Sigmoid colon (tissue), 7 donors: Measurements from ENCODE around the gene TIMM10. TPM values are rescaled to one million over a fixed set of nuclear protein-coding genes. Genes with fewer than 3 reads are reported as not detected.

Experiments
- DNase-seq: peaks from one replicate; pipeline ENCODE4 v3.0.0-alpha.2; 2019
- H3K27ac ChIP-seq, 4 donors: fragments of 200-600 bp; sonication (generic); one replicate each; pipeline ENCODE4 v1.5.1; 2016 to 2019; ENCODE audit warnings: mild to moderate bottlenecking in 1 of 4
- H3K27me3 ChIP-seq, 3 donors: fragments of 200-600 bp; sonication (generic); one replicate each; pipeline ENCODE4 v1.5.1; 2019; ENCODE audit warnings: mild to moderate bottlenecking in 1 of 3
- H3K36me3 ChIP-seq, 4 donors: fragments of 200-600 bp; sonication (generic); one replicate each; pipeline ENCODE4 v1.5.1; 2016 to 2019
- H3K4me1 ChIP-seq, 4 donors: fragments of 200-600 bp; sonication (generic); one replicate each; pipeline ENCODE4 v1.5.1; 2017 to 2019
- H3K4me3 ChIP-seq, 4 donors: fragments of 200-600 bp; sonication (generic); one replicate each; pipeline ENCODE4 v1.5.1; 2017 to 2019; ENCODE audit warnings: mild to moderate bottlenecking in 2 of 4, moderate library complexity in 1 of 4
- H3K9me3 ChIP-seq, 4 donors: fragments of 200-600 bp in 3 of 4; sonication (generic) in 3 of 4; one replicate each; pipeline versions ENCODE4 v1.5.1 to v1.6.1; 2013 to 2019
- CTCF ChIP-seq, 4 experiments: fragments of 450-650 bp in 3 of 4; fragments of 200-600 bp in 1 of 4; IDR thresholded peaks; one replicate each; pipeline ENCODE4 v1.5.1; 2016 to 2019; ENCODE audit warnings: antibody characterized with exemption in 4 of 4, mild to moderate bottlenecking in 3 of 4, moderate library complexity in 2 of 4
- EP300 ChIP-seq, 4 donors: sonication (generic); formaldehyde crosslinking; IDR thresholded peaks; one replicate each; pipeline ENCODE4 v1.6.1; 2017; ENCODE audit warnings: antibody characterized with exemption in 4 of 4
- POLR2A ChIP-seq, 2 donors: fragments of 450-650 bp; IDR thresholded peaks; one replicate each; pipeline ENCODE4 v1.6.1; 2016; ENCODE audit warnings: antibody characterized with exemption in 2 of 2, mild to moderate bottlenecking in 2 of 2, moderate library complexity in 2 of 2
- POLR2AphosphoS5 ChIP-seq, 4 donors: sonication (generic); formaldehyde crosslinking; IDR thresholded peaks; one replicate each; pipeline ENCODE4 v1.6.1; 2017; ENCODE audit warnings: antibody characterized with exemption in 4 of 4
- WGBS, 2 donors: extraction: QIAGEN DNeasy Blood & Tissue Kit; methylation state at CpG; one replicate each; pipeline ENCODE4 v1.1.7; 2013; 5-methylcytosine and 5-hydroxymethylcytosine counted together
- intact Hi-C: fragments of 100-400 bp; cut with DNase I; formaldehyde crosslinking; loops from one replicate; pipeline ENCODE4 v1.15.1; 2023
- polyA plus RNA-seq, 3 donors: library from polyadenylated mRNA; stranded (reverse); fragments of 200-250 nt; gene quantifications; one replicate each; pipeline ENCODE4 v1.2.3, GENCODE V29; 2013
- total RNA-seq, 4 donors: library from RNA; depleted of rRNA; stranded (reverse); fragments of >200 nt; gene quantifications; one replicate each; pipeline ENCODE4 v1.1.0, GENCODE V29; 2016
- donor health status: healthy with polysubstance abuse.
- donor health status: Bipolar disorder and iron deficiency.
- donor health status: healthy.

TIMM10 gene
- total and polyA plus RNA-seq, 7 donors, result 22.4 to 62.9 (median 48.0) TPM

- H3K27ac ChIP-seq, result peak within 1 kb of the TSS; percentile 83 to 86 (median 85)
- peak within 1 kb of the TSS; percentile 66 to 94 (median 76) for H3K4me3 ChIP-seq
- peaks cover 0 to 26% (median 19%) of the 10 kb centered on the region in 4 donors for H3K4me1 ChIP-seq
- TF ChIP-seq POLR2A (IDR thresholded peaks at IDR 0.05), result no peak
- TF ChIP-seq CTCF (IDR thresholded peaks at IDR 0.05), result peak in 2 of 4 experiments; percentile 82 to 92
- TF ChIP-seq POLR2AphosphoS5 (IDR thresholded peaks at IDR 0.05), result peak in 3 of 4 donors; percentile 6 to 42 (median 8)
- no peak for TF ChIP-seq EP300 (IDR thresholded peaks at IDR 0.05)
- H3K36me3 ChIP-seq, result no peaks in the 10 kb centered on the region
- DNase-seq, result peak; percentile 74
- no peaks in the 10 kb centered on the region for H3K9me3 ChIP-seq
- no peaks in the 10 kb centered on the region for H3K27me3 ChIP-seq
- intact Hi-C loops, result loop anchor here (1.0 to 10.0 kb wide), 3 partner anchors 29 to 237 kb away; partner anchors contain the start of gene SERPING1
- WGBS, 2 donors, result 0 to 1% methylated on average over 92 of the region's 92 CpGs
These were observed 37.2 kb upstream of the TIMM10 start, which contains the start of gene UBE2L6 for GRCh38 chr11:57567515-57568329. Gene UBE2L6 (minus strand): TSS chr11:57567672. CDS start chr11:57567611, 61 bp downstream.

- Histone ChIP-seq H3K9me3 (no peaks in the 10 kb centered on the region), H3K27ac (peak overlapping the region; percentile 83 to 86 (median 85)), H3K4me1 (peaks cover 0 to 26% (median 19%) of the 10 kb centered on the region in 4 donors), H3K27me3 (no peaks in the 10 kb centered on the region), H3K4me3 (peak overlapping the region; percentile 66 to 94 (median 76)), H3K36me3 (no peaks in the 10 kb centered on the region)
- DNase-seq, result peak; percentile 68
- TF ChIP-seq CTCF (IDR thresholded peaks at IDR 0.05) (no peak), POLR2A (IDR thresholded peaks at IDR 0.05) (no peak), POLR2AphosphoS5 (IDR thresholded peaks at IDR 0.05) (no peak), EP300 (IDR thresholded peaks at IDR 0.05) (no peak)
- intact Hi-C loops, result loop anchor here (10.0 kb wide), 1 partner anchor 238 kb away; no protein-coding TSS in a partner anchor
- whole genome bisulfite sequencing, 2 donors, result 5 to 16% methylated on average over 15 of the region's 15 CpGs
These were observed 36.5 kb upstream of the TIMM10 start for GRCh38 chr11:57566905-57567514.

- no peak for DNase-seq
- no peaks in the 10 kb centered on the region for H3K36me3 ChIP-seq
- H3K9me3 ChIP-seq, result no peaks in the 10 kb centered on the region
- peak overlapping the region; percentile 66 to 94 (median 76) for H3K4me3 ChIP-seq
- peaks cover 0 to 26% (median 19%) of the 10 kb centered on the region in 4 donors for H3K4me1 ChIP-seq
- peak overlapping the region; percentile 83 to 86 (median 85) for H3K27ac ChIP-seq
- H3K27me3 ChIP-seq, result no peaks in the 10 kb centered on the region
- WGBS, 2 donors, result 18 to 20% methylated on average over 4 of the region's 4 CpGs
- intact Hi-C loops, result loop anchor here (10.0 kb wide), 1 partner anchor 239 kb away; no protein-coding TSS in a partner anchor
- TF ChIP-seq EP300 (IDR thresholded peaks at IDR 0.05), result peak in 1 of 4 donors; percentile 38
- TF ChIP-seq POLR2A (IDR thresholded peaks at IDR 0.05), result no peak
- TF ChIP-seq CTCF (IDR thresholded peaks at IDR 0.05), result no peak
- TF ChIP-seq POLR2AphosphoS5 (IDR thresholded peaks at IDR 0.05), result peak in 3 of 4 donors; percentile 21 to 80 (median 36)
These were observed 35.7 kb upstream of the TIMM10 start for GRCh38 chr11:57566005-57566904.

- 83 to 87% methylated on average over 4 of the region's 4 CpGs for WGBS, 2 donors
- Histone ChIP-seq H3K4me1 (peaks cover 0 to 15% (median 12%) of the 10 kb centered on the region in 4 donors), H3K27me3 (no peaks in the 10 kb centered on the region), H3K4me3 (no peak overlapping the region), H3K36me3 (peaks cover 0 to 28% (median 12%) of the 10 kb centered on the region in 4 donors), H3K27ac (no peak overlapping the region), H3K9me3 (no peaks in the 10 kb centered on the region)
- DNase-seq, result no peak
- TF ChIP-seq CTCF (IDR thresholded peaks at IDR 0.05) (no peak), POLR2AphosphoS5 (IDR thresholded peaks at IDR 0.05) (no peak), POLR2A (IDR thresholded peaks at IDR 0.05) (no peak), EP300 (IDR thresholded peaks at IDR 0.05) (no peak)
- intact Hi-C loops, result loop anchor here (10.0 kb wide), 1 partner anchor 242 kb away; no protein-coding TSS in a partner anchor
These were observed 32.0 kb upstream of the TIMM10 start for GRCh38 chr11:57562596-57562995.
